Stimulated activated CD8-positive, alpha-beta memory T cell treated with anti-CD3 and anti-CD28 coated beads, Interleukin-15, amount 100 ng/mL, for 4 hours (primary cell): Measurements from ENCODE around the gene ADCK1.
"Not testable (repeated sequence)": the region's sequence is repeated elsewhere in the genome, so short reads cannot be mapped to it uniquely, and the experiment has no call there.

Experiments
- DNase-seq, 2 donors: peaks; one replicate each; pipeline ENCODE4 v3.0.0-alpha.2; 2020; ENCODE audit warnings: low read depth in 2 of 2

ADCK1 gene

GRCh38 chr14:77865455-77865854 lies 65.5 kb downstream of the ADCK1 start:
- DNase-seq: no peak

GRCh38 chr14:77866932-77867331 lies 67.0 kb downstream of the ADCK1 start:
- no peak for DNase-seq

- DNase-seq: no peak
These were observed 67.6 kb downstream of the ADCK1 start for GRCh38 chr14:77867476-77867875.

GRCh38 chr14:77868552-77869285 lies 68.8 kb downstream of the ADCK1 start:
- no peak for DNase-seq

GRCh38 chr14:77869340-77869739 lies 69.4 kb downstream of the ADCK1 start:
- no peak for DNase-seq

- DNase-seq: no peak
These were observed 70.7 kb downstream of the ADCK1 start for GRCh38 chr14:77870646-77871045.

- DNase-seq: no peak
These were observed 72.2 kb downstream of the ADCK1 start for GRCh38 chr14:77872152-77872551.

- no peak for DNase-seq
These were observed 73.1 kb downstream of the ADCK1 start for GRCh38 chr14:77872983-77873382.

GRCh38 chr14:77878783-77879182 lies 78.9 kb downstream of the ADCK1 start:
- no peak for DNase-seq

- DNase-seq: no peak
These were observed 80.1 kb downstream of the ADCK1 start for GRCh38 chr14:77880056-77880455.

- DNase-seq: no peak
These were observed 82.2 kb downstream of the ADCK1 start for GRCh38 chr14:77882098-77882497.

GRCh38 chr14:77882636-77883035 lies 82.7 kb downstream of the ADCK1 start:
- no peak for DNase-seq

- no peak for DNase-seq
These were observed 83.4 kb downstream of the ADCK1 start for GRCh38 chr14:77883131-77883846.

GRCh38 chr14:77883847-77884238 lies 83.9 kb downstream of the ADCK1 start:
- no peak for DNase-seq

- DNase-seq: no peak
These were observed 85.5 kb downstream of the ADCK1 start for GRCh38 chr14:77885367-77885766.

- DNase-seq: no peak
These were observed 86.1 kb downstream of the ADCK1 start for GRCh38 chr14:77886010-77886409.

GRCh38 chr14:77888903-77889302 lies 89.0 kb downstream of the ADCK1 start:
- DNase-seq: not testable (repeated sequence)

- no peak for DNase-seq
These were observed 90.1 kb downstream of the ADCK1 start for GRCh38 chr14:77889971-77890442.

- no peak for DNase-seq
These were observed 91.0 kb downstream of the ADCK1 start for GRCh38 chr14:77890873-77891272.

- no peak for DNase-seq
These were observed 92.5 kb downstream of the ADCK1 start for GRCh38 chr14:77892381-77892871.

- DNase-seq: no peak
These were observed 93.1 kb downstream of the ADCK1 start for GRCh38 chr14:77892890-77893484.

GRCh38 chr14:77897374-77897773 lies 97.5 kb downstream of the ADCK1 start:
- DNase-seq: no peak

- no peak for DNase-seq
These were observed 102.9 kb downstream of the ADCK1 start for GRCh38 chr14:77902811-77903210.
